Calu3 (cell line): ENCODE results near the gene TRAPPC14. TPM values are rescaled to one million over a fixed set of nuclear protein-coding genes. Genes with fewer than 3 reads are reported as not detected.

Source experiments
- BruUV-seq: library from RNA; stranded (reverse); fragments of 400-500 nt; replicated peaks from 2 replicates; lab custom pipeline; 2021; lab: Mats Ljungman, UMichigan
- CTCF ChIA-PET: fragments of 300-600 bp; sonication (Branson Sonifier 250); formaldehyde crosslinking; loops from one replicate; lab custom pipeline; 2022; ENCODE audit warnings: antibody characterized with exemption; lab: Charles Lee
- DNase-seq: peaks from one replicate; pipeline ENCODE4 v3.0.0; 2022
- H3K27ac Mint-ChIP-seq: one replicate; pipeline ENCODE4 v1.8.0; 2022; ENCODE audit warnings: mixed read lengths; ENCODE audit not compliant: unreplicated experiment
- H3K27me3 Mint-ChIP-seq: one replicate; pipeline ENCODE4 v1.8.0; 2022; ENCODE audit warnings: mixed read lengths; ENCODE audit not compliant: unreplicated experiment
- H3K36me3 Mint-ChIP-seq: one replicate; pipeline ENCODE4 v1.8.0; 2022; ENCODE audit warnings: mild to moderate bottlenecking, moderate library complexity, mixed read lengths; ENCODE audit not compliant: insufficient read depth, unreplicated experiment
- H3K4me1 Mint-ChIP-seq: one replicate; pipeline ENCODE4 v1.8.0; 2022; ENCODE audit warnings: mild to moderate bottlenecking, low read depth, mixed read lengths; ENCODE audit not compliant: unreplicated experiment
- H3K4me3 Mint-ChIP-seq: one replicate; pipeline ENCODE4 v1.8.0; 2022; ENCODE audit warnings: mild to moderate bottlenecking, low read depth, moderate library complexity, mixed read lengths; ENCODE audit not compliant: unreplicated experiment
- H3K9me3 Mint-ChIP-seq: one replicate; pipeline ENCODE4 v1.8.0; 2022; ENCODE audit warnings: low read depth, mixed read lengths; ENCODE audit not compliant: unreplicated experiment
- CTCF ChIP-seq: fragments of 200-600 bp; IDR thresholded peaks from one replicate; pipeline ENCODE4 v1.8.0; 2022; ENCODE audit warnings: antibody characterized with exemption; ENCODE audit not compliant: unreplicated experiment
- intact Hi-C: fragments of 100-400 bp; cut with micrococcal nuclease; formaldehyde crosslinking; loops from one replicate; pipeline ENCODE4 v1.10.0; 2022; ENCODE audit not compliant: unreplicated experiment
- microRNA-seq: library from miRNA; unstranded; fragments of <30 nt; microRNA quantifications from one replicate; pipeline ENCODE4 v1.2.0, GENCODE V29; 2022
- total RNA-seq: library from RNA; stranded (reverse); gene quantifications from 2 replicates; pipeline ENCODE4 v1.2.3, GENCODE V29; 2022

Gene TRAPPC14
- total RNA-seq, 1 experiment from 2014 or later: 17.5 TPM

DNA sequence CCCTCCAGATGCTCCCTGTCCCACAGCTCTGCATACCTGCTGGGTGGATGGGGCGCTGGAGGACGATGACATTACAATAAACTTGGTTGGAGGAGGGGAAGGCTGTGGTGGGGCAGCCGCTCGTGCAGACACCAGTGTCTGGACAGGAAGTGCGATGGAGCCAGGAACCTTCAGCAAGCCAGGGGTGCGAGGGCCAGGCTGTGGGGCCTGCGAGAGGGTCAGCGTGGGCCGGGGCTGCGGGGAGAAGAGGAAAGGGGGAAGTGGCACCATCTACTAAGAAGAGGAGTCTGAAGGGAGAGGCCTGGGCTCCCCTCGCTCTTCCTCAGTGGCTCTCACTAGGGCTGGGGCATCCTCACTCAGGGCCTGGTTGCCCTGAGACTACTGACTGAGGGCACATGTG lies 50.6 kb downstream of the TRAPPC14 start:
- CTCF ChIA-PET: no interaction called here
- Mint-ChIP-seq H3K27me3 (no peaks in the 10 kb centered on the region), H3K27ac (no peak overlapping the region), H3K9me3 (no peaks in the 10 kb centered on the region), H3K36me3 (peaks cover 35% of the 10 kb centered on the region), H3K4me3 (no peak overlapping the region), H3K4me1 (no peaks in the 10 kb centered on the region)
- DNase-seq: no peak
- intact Hi-C loops: no loop called here
- BruUV-seq: no TSS peak
- no peak for TF ChIP-seq CTCF

- H3K36me3 Mint-ChIP-seq: peaks cover 42% of the 10 kb centered on the region
- TSS peak; percentile 66 for BruUV-seq
- no peaks in the 10 kb centered on the region for H3K27me3 Mint-ChIP-seq
- intact Hi-C loops: no loop called here
- no peak for TF ChIP-seq CTCF
- no peaks in the 10 kb centered on the region for H3K4me1 Mint-ChIP-seq
- no peak overlapping the region for H3K27ac Mint-ChIP-seq
- no peak overlapping the region for H3K4me3 Mint-ChIP-seq
- DNase-seq: no peak
- CTCF ChIA-PET: no interaction called here
- no peaks in the 10 kb centered on the region for H3K9me3 Mint-ChIP-seq
Observed at GRCh38 chr7:100107125-100107737, 51.3 kb downstream of the TRAPPC14 start.

DNA sequence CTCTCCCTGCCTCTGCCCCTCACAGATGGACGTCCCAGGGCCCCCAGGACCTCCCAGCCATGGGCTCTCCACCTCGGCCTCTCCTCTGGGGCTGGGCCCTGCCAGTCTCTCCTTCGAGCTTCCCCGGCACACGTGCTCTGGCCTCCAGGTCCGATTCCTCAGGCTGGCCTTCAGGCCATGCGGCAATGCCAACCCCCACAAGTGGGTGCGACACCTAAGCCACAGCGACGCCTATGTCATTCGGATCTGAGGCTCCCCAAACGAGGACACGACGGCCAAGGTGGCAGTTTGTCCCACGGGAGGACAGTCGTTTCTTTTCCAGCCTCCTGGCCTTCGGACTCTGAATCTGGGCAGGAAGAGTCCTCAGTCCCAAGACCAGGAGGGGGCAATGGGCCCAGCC lies 51.9 kb downstream of the TRAPPC14 start:
- no peak overlapping the region for H3K27ac Mint-ChIP-seq
- no peak for DNase-seq
- CTCF ChIA-PET: interaction anchor here (0.5 kb wide), 1 partner anchor 1722 kb away, joined by 7 read pairs; no protein-coding TSS in a partner anchor
- H3K4me3 Mint-ChIP-seq: no peak overlapping the region
- BruUV-seq: no TSS peak
- peaks cover 47% of the 10 kb centered on the region for H3K36me3 Mint-ChIP-seq
- H3K4me1 Mint-ChIP-seq: no peaks in the 10 kb centered on the region
- intact Hi-C loops: no loop called here
- TF ChIP-seq CTCF: no peak
- H3K27me3 Mint-ChIP-seq: no peaks in the 10 kb centered on the region
- no peaks in the 10 kb centered on the region for H3K9me3 Mint-ChIP-seq

GRCh38 chr7:100105534-100105933 lies 53.0 kb downstream of the TRAPPC14 start:
- no TSS peak for BruUV-seq
- no peaks in the 10 kb centered on the region for H3K9me3 Mint-ChIP-seq
- H3K4me1 Mint-ChIP-seq: no peaks in the 10 kb centered on the region
- intact Hi-C loops: no loop called here
- peaks cover 52% of the 10 kb centered on the region for H3K36me3 Mint-ChIP-seq
- DNase-seq: no peak
- TF ChIP-seq CTCF: no peak
- H3K4me3 Mint-ChIP-seq: no peak overlapping the region
- CTCF ChIA-PET: no interaction called here
- H3K27me3 Mint-ChIP-seq: no peaks in the 10 kb centered on the region
- H3K27ac Mint-ChIP-seq: no peak overlapping the region

Small RNA genes lying within 50 kb of the gene (microRNA-seq; reads per million reads assigned to microRNA genes)
- 4.2 reads per million, percentile 9 among the genes with 10 or more reads in this experiment for gene MIR4658

Other genes with a start within 250 kb of the TRAPPC14 start
- gene TRIM4, start 239.2 kb downstream of the TRAPPC14 start, total RNA-seq: 15.9 and 16.9 TPM in 2 replicates
- not detected in 2 replicates for gene GJC3, start 229.1 kb downstream of the TRAPPC14 start, total RNA-seq
- 15.4 and 25.6 TPM in 2 replicates for gene AZGP1, start 182.7 kb downstream of the TRAPPC14 start, total RNA-seq
- gene ZKSCAN1, start 143.1 kb downstream of the TRAPPC14 start, total RNA-seq: 56.6 and 60.0 TPM in 2 replicates
- 5.5 and 5.7 TPM in 2 replicates for gene ZSCAN21, start 108.9 kb downstream of the TRAPPC14 start, total RNA-seq
- 26.7 TPM in 2 replicates for gene ZNF3, start 77.0 kb downstream of the TRAPPC14 start, total RNA-seq
- 97.1 and 110 TPM in 2 replicates for gene COPS6, start 69.8 kb downstream of the TRAPPC14 start, total RNA-seq
- 122 and 125 TPM in 2 replicates for gene MCM7, start 57.3 kb downstream of the TRAPPC14 start, total RNA-seq
- 12.1 and 13.9 TPM in 2 replicates for gene AP4M1, start 57.1 kb downstream of the TRAPPC14 start, total RNA-seq
- 50.5 and 50.8 TPM in 2 replicates for gene TAF6, start 39.4 kb downstream of the TRAPPC14 start, total RNA-seq
- gene CNPY4, start 39.1 kb downstream of the TRAPPC14 start, total RNA-seq: 5.6 and 5.9 TPM in 2 replicates
- 1.2 TPM in 2 replicates for gene MBLAC1, start 31.8 kb downstream of the TRAPPC14 start, total RNA-seq
- gene LAMTOR4, start 9.8 kb downstream of the TRAPPC14 start, total RNA-seq: 43.6 and 56.6 TPM in 2 replicates
- gene GAL3ST4, start 9.9 kb upstream of the TRAPPC14 start, total RNA-seq: 0.14 TPM in 1 of 2 replicates, not detected in the other
- 3.2 and 3.6 TPM in 2 replicates for gene GPC2, start 18.7 kb upstream of the TRAPPC14 start, total RNA-seq
- gene STAG3, start 19.2 kb upstream of the TRAPPC14 start, total RNA-seq: 0.66 and 1.2 TPM in 2 replicates
- gene PVRIG, start 61.2 kb upstream of the TRAPPC14 start, total RNA-seq: not detected in 2 replicates
- gene SPDYE3, start 149.0 kb upstream of the TRAPPC14 start, total RNA-seq: not detected in 2 replicates
- gene PILRB, start 199.4 kb upstream of the TRAPPC14 start, total RNA-seq: 40.0 and 40.4 TPM in 2 replicates
- 3.1 and 3.3 TPM in 2 replicates for gene PILRA, start 214.8 kb upstream of the TRAPPC14 start, total RNA-seq